ENCODE measurements around the gene SLC2A9. TPM values are rescaled to one million over a fixed set of nuclear protein-coding genes. Genes with fewer than 3 reads are reported as not detected.
"Not testable (repeated sequence)": the region's sequence is repeated elsewhere in the genome, so short reads cannot be mapped to it uniquely, and the experiment has no call there.

SLC2A9 gene
- total RNA-seq, 1 donor from 2014 or later = 0.72 TPM

GRCh38 chr4:9835430-9835829, 185.9 kb downstream of the SLC2A9 start:
- DNase-seq (ENCODE audit: low read depth) = no peak

GRCh38 chr4:9833421-9833820, 187.9 kb downstream of the SLC2A9 start:
- no peak for DNase-seq (ENCODE audit: low read depth)

GRCh38 chr4:9832640-9833039, 188.7 kb downstream of the SLC2A9 start:
- DNase-seq (ENCODE audit: low read depth) = no peak

- no peak for DNase-seq (ENCODE audit: low read depth)
Observed at GRCh38 chr4:9826551-9826950, 194.7 kb downstream of the SLC2A9 start.

GRCh38 chr4:9825049-9825448, 196.2 kb downstream of the SLC2A9 start:
- no peak for DNase-seq (ENCODE audit: low read depth)

GRCh38 chr4:9820343-9820742, 201.0 kb downstream of the SLC2A9 start:
- DNase-seq (ENCODE audit: low read depth) = no peak

GRCh38 chr4:9816285-9816684, 205.0 kb downstream of the SLC2A9 start:
- no peak for DNase-seq (ENCODE audit: low read depth)

GRCh38 chr4:9812501-9813340, 208.6 kb downstream of the SLC2A9 start:
- no peak for DNase-seq (ENCODE audit: low read depth)

- DNase-seq (ENCODE audit: low read depth) = no peak
Observed at GRCh38 chr4:9811806-9812205, 209.5 kb downstream of the SLC2A9 start.

- DNase-seq (ENCODE audit: low read depth) = no peak
Observed at GRCh38 chr4:9808077-9808476, 213.2 kb downstream of the SLC2A9 start.

- no peak for DNase-seq (ENCODE audit: low read depth)
Observed at GRCh38 chr4:9804918-9805317, 216.4 kb downstream of the SLC2A9 start.

- no peak for DNase-seq (ENCODE audit: low read depth)
Observed at GRCh38 chr4:9800848-9801247, 220.4 kb downstream of the SLC2A9 start.

- not testable (repeated sequence) for DNase-seq (ENCODE audit: low read depth)
Observed at GRCh38 chr4:9796641-9797040, 224.7 kb downstream of the SLC2A9 start.

GRCh38 chr4:9792381-9792780, 228.9 kb downstream of the SLC2A9 start:
- DNase-seq (ENCODE audit: low read depth) = no peak

GRCh38 chr4:9785891-9786290, 235.4 kb downstream of the SLC2A9 start:
- not testable (repeated sequence) for DNase-seq (ENCODE audit: low read depth)

GRCh38 chr4:9782136-9782436, 239.2 kb downstream of the SLC2A9 start:
- no peak for DNase-seq (ENCODE audit: low read depth)

- no peak for DNase-seq (ENCODE audit: low read depth)
Observed at GRCh38 chr4:9781343-9782135, 239.8 kb downstream of the SLC2A9 start, which contains the start of gene DRD5. TSS of gene DRD5 (plus strand) at chr4:9781634. CDS start at chr4:9782030, 396 bp downstream.

Other genes with a start within 250 kb of the SLC2A9 start
- gene DRD5, start 239.9 kb downstream of the SLC2A9 start, total RNA-seq = not detected in 2 replicates
- 128 and 156 TPM in 2 replicates for gene WDR1, start 95.3 kb upstream of the SLC2A9 start, total RNA-seq